LHCN-M2 (cell line): ENCODE data around the gene DEDD. TPM values are rescaled to one million over a fixed set of nuclear protein-coding genes. Genes with fewer than 3 reads are reported as not detected.

Source experiments
- DNase-seq: peaks from one replicate; pipeline ENCODE4 v3.0.0-alpha.2; 2012; ENCODE audit warnings: low read depth
- total RNA-seq: library from RNA; depleted of rRNA; stranded (reverse); fragments of >200 nt; gene quantifications from 2 replicates; pipeline ENCODE4 v1.2.3, GENCODE V29; 2014

Gene DEDD
- total RNA-seq, 1 experiment from 2014 or later, result 29.6 TPM

DNA sequence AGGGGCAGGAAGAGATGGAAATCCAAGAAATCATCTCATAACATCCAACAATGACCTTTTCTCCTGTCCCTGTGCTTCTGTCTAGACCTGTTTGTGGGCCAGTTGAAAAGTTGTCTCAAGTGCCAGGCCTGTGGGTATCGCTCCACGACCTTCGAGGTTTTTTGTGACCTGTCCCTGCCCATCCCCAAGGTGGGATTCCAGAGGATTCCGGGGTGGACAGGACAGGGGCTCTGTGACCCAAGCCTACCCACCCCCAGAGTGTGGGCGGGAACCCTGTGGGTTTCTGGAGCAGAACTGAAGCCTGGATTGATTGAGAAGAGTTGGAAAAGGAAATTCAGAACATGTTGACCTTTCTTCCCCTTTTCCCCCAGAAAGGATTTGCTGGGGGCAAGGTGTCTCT is 31.3 kb upstream of the DEDD start:
- DNase-seq, result no peak

DNA sequence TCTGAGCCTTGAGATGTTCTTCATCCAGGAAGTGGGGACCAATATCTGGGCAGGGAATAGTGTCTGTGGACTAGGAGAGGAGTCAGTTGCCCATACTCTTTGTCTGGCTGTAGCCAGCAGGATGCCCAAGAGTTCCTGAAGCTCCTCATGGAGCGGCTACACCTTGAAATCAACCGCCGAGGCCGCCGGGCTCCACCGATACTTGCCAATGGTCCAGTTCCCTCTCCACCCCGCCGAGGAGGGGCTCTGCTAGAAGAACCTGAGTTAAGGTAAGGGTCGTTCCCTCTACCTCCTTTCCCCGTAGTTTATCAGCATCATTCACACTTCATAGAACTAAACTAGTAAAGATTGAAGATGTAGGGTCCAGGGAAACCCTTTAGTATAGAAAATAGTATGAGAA is 30.3 kb upstream of the DEDD start:
- DNase-seq, result no peak

DNA sequence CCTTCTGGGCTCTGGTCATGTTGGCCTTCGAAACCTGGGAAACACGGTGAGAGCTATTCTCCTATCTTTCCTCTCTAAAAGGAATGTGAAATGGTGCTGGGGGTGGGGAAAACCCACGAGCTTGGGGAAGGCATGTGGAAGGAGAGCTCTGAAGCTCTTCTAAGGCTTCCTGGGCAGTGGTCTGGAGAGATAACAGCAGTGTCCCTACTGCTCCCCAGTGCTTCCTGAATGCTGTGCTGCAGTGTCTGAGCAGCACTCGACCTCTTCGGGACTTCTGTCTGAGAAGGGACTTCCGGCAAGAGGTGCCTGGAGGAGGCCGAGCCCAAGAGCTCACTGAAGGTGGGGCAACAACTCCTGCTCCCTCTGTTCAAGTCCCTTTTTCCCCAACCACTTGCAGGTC is 29.6 kb upstream of the DEDD start:
- no peak for DNase-seq

DNA sequence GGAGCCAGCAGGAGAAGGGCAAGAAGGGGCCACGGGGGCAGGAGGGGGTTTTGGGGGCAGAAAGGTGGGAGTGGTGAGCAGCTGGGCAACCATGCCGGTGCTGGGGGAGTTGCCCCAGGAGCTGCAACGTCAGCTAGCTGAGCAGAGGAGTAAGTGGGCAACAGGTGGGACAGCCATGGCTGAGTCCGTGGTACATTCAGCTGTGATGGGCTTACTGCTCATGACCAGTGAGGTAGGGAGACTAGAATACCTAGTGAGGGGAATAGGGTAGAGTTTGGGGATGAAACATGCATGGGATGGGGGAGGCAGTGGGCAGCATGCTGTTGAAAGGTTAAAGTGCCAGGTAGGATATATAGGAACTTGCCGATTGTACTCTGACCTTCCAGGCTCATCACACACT is 29.2 kb upstream of the DEDD start:
- DNase-seq, result no peak

DNA sequence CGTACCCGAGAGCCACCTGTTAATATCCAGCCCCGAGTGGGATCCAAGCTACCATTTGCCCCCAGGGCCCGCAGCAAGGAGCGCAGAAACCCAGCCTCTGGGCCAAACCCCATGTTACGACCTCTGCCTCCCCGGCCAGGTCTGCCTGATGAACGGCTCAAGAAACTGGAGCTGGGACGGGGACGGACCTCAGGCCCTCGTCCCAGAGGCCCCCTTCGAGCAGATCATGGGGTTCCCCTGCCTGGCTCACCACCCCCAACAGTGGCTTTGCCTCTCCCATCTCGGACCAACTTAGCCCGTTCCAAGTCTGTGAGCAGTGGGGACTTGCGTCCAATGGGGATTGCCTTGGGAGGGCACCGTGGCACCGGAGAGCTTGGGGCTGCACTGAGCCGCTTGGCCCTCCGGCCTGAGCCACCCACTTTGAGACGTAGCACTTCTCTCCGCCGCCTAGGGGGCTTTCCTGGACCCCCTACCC is 28.2 kb upstream of the DEDD start:
- no peak for DNase-seq

DNA sequence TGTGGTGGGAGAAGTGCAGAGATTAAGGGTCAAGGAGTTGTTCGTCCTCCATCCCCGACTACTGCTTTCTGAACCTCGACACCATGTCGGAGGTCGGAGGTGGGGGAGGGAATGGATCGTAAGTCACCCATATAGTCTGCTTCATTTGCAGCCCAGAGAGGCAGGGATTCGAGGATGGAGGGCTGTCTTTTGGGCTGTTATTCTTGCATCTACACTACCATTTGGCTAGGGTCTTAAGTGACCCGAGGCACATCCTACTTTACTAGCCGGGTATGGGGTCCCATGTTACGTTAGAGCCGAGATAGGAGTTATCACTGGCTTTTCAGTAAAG is 27.4 kb upstream of the DEDD start:
- DNase-seq, result no peak

DNA sequence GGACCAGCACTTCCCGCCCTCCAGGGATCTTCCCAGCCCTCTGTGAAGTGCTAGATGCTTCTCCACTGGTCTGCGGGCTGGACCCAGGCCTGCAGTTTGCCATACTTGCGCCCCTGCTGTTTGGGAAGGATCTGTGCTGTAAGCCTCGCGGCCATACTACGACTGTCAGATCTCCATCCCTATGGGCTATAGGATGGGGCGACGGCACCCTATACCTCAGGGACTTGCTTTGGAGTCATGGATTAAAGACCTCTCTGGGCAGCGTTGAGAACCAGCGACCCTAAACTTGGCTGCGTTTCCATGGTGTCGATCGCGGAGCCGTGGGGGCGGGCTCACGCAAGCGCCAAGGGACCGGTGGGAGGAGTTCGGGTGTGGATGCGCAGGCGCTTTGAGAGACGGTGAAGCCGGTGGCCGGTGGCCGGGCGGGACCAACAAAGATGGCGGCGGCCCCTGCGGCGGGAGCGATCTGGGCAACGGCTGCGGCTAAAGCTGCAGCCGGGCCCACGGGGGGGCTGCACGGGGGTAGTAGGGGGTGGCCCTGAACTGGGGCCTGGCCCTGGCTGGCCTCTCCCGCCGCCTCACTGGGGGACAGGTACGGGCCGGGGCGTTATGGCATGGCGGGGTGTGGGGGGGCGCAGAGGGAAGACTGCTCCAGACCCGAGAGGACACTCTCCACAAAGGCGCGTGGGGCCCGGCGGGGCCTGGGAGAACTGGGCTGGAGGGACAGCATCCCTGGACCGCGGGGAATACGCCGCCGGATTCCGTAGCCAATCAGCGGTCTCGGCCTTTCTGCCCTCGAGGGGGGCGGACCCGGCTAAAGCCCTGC is 26.8 kb upstream of the DEDD start, which contains the start of gene USP21:
USP21 (plus strand) TSS at position 414 of the 826 bp plus-strand sequence. CDS start 1,141 bp downstream, outside the sequence.
- peak; percentile 84 for DNase-seq

DNA sequence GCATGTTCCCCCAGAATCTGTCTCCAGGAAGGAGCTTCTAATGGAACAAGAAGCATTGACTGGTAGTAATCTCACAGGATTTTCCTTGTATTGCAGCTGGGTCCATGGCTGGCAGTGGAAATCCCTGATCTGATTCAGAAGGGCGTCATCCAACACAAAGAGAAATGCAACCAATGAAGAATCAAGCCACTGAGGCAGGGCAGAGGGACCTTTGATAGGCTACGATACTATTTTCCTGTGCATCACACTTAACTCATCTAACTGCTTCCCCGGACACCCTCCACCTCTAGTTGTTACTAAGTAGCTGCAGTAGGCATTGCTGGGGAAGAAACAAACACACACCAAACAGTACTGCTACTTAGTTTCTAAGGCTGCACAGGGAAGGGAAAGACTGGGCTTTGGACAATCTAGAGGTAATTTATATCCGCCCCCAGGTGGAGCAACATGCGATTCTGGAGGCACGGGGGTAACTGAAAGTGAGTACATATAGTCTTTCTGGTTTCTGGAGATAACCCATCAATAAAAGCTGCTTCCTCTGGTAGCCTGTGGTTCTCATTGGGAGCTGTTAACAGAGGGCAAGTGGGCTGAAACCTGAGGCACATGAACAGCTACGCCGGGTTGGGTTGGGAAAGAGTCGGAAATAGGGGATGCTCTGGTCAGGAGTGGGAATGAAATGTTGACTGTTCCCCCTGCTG is 26.0 kb upstream of the DEDD start:
- no peak for DNase-seq

DNA sequence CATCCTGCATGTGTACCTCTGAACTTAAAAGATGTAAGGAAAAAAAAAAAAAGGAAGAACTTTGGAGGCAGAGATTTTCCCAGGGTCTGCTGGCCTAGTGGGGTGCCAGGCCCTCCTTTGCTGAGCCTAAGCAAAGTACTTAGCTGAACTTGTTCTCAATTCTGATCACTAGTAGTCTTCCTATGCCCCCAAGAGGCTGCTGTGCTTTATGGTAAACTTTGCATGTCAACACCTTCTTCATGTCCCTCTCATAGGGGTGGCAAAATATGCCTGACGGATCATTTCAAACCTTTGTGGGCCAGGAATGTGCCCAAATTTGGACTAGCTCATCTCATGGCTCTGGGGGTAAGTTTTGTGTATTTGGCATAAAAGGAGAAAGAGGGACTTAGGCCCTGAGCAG is 25.4 kb upstream of the DEDD start:
- no peak for DNase-seq

DNA sequence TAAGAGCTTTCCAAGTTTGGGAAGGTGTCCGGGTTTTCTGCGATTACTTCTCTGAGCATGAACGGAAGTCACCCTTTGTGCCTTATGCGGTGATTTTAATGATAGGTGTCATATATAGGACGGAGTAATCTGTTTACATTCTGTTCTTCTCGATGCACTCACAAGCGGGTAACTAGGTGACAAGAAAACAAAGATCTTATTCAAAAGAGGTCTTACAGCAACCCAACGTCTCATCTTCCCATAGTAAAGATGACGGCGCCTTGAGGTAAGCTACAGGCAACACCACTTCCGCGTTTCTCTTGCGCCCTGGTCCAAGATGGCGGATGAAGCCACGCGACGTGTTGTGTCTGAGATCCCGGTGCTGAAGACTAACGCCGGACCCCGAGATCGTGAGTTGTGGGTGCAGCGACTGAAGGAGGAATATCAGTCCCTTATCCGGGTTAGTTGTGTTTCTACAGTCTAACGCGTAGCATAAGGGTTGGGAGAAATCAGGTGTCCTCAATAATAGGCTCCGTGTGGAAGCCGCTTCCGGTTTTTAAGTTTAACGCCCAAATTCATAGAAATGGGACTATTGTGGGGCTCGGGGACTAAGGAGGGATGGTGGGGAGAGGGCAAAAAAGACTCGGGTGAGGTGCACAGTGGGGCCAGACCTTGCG is 21.3 kb upstream of the DEDD start, which contains the start of gene UFC1:
UFC1 (plus strand) TSS at position 297 of the 656 bp plus-strand sequence; CDS start at position 317, 20 bp downstream.
- DNase-seq, result peak; percentile 88

DNA sequence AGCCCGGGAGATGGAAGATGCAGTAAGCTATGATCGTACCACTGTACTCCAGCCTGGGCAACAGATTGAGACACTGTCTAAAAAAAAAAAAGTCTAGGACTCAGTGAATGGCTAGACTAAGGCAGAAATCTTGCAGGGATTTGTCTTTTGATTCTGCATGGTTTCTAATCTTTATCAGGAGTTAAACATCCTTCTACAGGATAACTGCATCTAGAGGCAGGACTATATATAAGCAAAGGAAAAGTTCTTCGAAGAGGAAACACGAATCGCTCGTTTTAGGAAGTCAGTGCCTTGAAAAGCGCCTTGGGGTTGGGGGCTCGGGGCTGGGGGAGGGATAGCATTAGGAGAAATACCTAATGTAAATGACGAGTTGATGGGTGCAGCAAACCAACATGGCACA is 20.7 kb upstream of the DEDD start:
- DNase-seq, result no peak

DNA sequence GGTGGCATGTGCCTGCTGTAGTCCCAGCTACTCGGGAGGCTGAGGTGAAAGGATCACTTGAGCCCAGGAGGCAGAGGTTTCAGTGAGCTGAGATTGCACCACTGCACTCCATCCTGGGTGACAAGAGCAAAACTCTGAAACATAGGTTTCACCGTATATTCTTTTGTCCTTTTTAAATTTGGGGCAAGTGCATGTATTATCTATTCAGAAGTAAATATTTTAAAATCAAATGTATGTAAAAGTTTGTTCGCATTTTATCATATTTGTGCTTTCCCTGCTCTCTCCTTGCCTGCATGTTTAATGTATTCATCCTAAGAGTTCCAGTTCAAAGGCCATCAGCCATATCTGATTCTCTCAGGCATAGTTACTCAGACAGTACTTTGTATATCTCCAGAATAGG is 13.4 kb upstream of the DEDD start:
- no peak for DNase-seq

DNA sequence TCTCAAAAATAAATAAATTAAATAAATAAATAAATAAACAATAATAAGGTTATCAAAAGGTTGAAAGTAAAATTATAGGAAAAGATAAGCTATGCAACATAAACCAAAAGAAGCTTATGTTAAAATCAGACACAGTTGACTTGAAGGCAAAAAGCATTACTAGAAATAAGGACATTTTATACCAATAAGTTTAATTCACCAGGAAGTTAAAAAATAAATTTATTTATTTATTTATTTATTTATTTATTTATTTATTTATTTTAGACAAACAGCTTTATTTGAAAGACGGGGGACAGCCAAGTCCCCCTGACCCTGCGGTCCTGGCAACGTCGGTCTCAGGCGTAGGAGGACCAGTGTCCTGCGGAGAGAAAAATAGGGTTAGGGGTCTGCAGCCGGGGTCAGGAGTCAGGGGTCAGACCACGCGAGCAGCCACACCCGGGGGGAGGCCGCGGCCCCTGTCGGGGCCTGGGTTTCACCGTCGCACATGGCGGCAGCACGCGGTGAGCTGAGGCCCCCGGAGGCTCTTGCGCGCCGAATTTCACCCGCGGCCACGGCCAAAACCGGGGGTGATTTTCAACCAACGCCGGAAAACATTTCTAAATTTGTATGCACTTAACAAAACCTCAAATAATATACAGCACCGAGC is 8.4 kb upstream of the DEDD start:
- no peak for DNase-seq

DNA sequence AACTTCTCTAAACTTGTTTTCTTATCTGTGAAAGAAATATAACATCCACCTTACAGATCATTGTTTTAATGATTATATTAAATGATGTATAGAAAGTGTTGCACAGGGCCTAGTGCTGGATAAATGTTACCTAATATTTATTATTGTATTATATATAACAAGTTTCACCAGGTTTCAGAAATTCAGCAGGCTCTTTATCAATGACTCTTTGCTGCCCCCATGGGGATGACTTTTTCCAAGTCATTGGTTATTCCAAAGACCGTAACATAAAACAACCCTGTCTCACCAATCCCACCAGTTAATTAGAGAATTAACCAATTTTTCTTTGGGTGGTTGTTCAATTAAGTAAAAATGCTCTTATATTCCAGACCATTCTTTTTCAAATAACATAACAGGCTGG is 7.3 kb upstream of the DEDD start:
- DNase-seq, result peak; percentile 47

DNA sequence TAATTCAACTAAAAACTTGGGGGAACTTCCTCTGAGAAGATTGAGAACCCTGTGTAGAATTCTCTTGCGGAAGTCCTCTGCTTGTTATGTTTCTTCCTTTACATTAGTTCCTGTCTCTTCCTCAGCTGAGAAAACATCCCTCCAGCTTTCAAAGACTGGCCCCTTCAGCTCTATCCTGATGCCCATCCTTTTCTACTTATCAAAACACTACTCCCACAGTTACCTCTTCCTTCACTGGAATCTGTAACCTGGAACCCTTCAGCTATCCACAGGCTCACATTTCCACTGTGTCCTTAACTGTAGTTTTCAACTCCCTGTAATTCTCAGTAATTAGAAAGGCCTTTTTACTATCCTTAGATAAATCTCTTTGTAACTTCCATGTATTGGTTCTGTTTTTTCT is 6.0 kb upstream of the DEDD start:
- no peak for DNase-seq

DNA sequence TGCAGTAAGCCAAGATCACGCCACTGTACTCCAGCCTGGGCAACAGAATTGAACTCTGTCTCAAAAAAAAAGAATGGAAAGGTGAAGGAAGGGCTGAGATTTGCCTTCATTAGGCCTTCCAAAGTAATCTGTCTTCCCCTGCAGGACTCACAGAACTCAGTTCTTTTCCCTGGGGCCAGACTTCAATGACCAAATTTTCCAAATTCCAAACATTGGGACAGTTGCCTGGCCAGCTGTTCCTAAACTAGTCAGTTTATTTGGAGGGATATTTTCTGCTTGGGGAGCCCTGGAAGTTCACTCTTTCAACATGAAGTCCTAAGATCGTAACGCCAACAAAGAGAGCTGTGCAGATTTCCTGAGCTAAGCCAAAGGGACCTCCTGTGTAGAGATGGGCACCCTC is 5.4 kb upstream of the DEDD start:
- DNase-seq, result no peak

DNA sequence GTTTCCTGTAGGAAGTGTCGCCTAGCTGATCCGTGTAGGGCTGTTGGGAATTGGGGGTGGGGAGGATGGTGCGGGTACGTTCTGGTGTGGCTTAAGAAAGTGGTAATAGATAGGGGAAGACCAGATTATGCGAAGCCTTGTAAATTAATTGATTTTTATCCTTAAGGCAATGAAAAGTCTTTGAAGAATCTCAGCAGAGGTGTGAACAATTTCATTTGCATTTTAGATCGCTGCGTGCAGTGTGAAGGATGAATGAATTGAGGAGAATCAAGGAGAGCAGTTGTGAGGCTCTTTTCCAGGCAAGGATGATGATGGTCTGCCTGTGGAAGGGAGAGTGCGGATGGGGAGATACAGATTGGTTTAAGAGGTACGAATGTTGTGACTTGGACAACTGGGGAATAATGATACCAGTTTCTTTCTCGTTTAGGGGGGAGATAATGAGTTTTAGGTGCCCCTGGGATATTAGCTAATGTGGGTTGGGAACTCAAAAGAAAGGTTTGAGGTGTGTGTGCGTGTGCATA is 813 bp upstream of the DEDD start:
- peak; percentile 8 for DNase-seq

DNA sequence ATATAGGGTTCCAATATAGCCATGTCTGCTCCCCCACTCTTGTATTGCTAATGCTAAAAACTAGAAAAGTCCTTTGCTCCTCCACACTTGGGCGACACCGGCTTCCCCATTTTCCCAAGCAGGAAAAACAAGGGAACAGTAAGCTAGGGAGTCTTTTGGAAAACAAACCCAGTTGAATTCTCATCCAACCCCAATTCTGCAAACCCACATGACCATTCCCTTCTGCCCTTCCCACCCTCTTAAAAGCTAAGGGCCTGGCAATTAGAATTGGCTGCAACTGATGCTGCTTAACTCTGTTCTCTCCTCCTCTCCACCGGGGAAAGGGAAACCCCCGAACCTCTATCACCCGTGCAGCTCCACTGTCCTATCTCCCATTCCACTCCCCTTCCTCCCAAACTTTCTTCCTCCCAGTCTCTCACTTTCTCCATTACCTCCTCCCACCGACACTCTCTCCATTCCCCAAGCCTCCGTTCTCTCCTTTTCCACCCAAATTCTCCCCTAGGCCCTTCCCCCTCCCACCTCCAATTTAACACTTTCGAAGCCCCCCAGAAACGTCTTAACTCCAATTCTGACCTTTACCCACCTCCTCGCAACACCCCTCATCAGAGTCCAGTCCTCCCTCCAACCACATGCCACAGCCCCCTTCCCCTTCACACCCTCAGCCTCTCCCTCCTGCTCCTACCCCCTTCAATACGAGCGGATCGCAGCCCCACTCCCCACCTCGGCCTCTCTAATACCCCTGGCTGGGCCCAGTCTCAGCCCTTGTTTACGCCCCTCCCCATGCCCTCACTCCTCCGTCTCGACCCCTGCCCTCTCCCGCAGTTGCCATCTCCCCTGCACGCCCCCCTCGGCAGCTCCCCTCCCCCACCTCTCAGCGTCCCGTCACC is 701 bp downstream of the DEDD start:
- peak; percentile 35 for DNase-seq

DNA sequence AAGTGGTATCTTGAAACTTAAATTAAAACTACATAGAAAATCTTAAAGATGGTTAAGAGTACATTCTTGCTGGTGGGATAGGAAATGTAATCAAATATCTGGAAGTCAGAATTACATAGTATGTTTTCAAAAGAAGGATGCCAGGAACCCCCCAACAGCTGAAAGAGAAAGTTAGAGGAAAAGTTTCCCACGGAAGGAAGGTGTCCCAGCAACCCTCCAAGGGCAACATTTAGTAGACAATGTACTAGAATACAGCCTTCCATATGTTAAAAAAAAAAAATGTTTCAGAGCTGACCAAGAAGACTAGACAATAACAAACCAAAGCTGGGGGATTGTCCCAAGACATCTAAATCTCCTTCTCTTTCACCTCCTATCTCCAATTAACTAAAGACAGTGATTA is 2.2 kb downstream of the DEDD start:
- DNase-seq, result no peak

DNA sequence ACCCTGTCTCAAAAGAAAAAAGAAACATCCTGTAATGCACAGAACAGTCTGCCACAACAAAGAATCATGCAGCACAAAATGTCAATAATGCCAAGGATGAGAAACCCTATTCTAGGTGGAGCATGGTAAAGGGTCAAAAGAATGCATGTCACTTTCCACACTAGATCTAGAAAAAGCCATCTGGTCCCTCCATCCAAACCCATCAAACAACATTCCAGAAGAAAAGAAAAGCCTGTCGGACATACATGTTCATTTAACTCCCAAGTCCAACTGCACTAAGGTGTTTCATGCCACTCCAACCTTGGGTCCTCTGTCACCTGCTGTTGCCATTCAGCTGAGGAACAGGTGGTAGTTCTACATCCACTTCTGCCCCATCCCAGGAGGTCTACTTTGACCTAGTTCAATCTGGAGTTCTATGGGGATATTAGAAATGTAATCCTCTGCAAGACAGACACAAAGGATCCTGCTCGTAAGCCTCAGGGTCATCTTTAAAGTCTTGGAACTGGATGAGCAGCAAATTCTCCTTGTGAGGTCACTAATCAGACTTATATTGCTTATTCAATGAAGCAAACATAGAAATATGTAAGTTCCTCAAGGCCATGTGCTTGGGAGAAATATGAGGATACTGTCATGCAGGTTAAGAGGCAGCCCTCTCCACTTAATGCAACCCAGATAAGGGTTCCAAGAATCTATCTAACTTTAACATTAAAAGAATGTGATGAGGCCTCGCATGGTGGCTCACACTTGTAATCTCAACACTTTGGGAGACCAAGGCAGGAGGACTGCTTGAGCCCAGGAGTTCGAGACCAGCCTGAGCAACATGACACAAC is 3.7 kb downstream of the DEDD start:
- peak; percentile 4 for DNase-seq
